HG02623 (cell line): ENCODE data around the gene COG3.

Experiments
- ATAC-seq: cut with Tn5 transposase; IDR thresholded peaks from one replicate; pipeline ENCODE4 v1.9.1; 2021; ENCODE audit warnings: moderate library complexity; ENCODE audit not compliant: unreplicated experiment

COG3 gene

DNA sequence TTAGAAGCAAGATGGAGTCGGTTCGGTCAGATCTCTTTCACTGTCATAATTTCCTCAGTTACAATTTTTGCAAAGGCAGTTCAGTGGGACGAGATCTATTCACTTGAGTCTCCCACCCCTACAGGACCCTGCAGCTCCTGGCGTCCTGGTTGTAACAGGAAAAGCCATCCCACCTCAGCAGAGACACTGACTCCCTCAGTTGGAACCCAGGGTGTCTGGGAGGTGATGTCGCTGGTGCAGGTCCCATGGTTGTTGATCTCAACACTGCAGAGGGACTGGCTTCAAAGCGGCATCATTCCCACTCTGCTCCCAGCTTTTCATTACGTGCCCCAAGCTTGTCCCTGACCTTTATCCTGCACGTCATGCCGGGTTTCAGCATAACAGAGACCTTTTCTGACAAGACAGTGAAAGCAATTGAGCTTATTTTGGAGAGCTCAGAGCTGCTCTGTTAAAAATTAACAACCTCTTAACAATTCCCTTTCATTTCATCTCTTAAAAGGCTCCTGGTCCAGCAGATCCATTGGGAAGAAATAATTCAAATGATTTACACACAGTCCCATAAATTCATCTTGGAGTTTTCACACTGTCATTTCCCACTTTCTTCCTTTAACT, 17.6 kb upstream of the COG3 start:
- ATAC-seq, result no peak

DNA sequence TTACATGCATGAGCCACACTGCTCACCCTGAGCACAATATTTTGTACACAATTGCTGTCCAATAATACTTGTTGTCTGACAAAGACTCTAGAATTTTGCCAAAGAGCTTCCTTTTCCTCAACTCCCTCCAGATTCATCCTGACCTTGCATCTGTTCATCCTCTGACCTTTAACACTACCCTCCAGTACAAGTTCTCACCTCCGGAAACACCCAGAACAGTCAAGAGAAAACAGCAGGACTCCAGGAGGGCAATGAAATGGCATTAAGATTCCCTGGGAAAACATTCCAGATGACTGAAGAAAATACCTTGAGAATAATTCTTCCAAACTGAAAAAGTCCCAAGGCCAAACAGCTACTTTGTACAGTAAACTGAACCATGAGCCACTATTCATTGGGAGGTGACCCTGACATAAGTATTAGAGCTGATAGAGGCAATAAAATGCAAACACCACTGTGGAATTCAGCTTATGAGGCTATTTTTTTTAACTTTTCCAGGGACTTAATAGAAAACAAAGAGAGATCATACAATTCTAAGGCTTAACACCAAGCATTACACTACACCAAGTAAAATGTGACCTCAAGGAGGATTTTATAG, 15.7 kb upstream of the COG3 start:
- ATAC-seq, result no peak

DNA sequence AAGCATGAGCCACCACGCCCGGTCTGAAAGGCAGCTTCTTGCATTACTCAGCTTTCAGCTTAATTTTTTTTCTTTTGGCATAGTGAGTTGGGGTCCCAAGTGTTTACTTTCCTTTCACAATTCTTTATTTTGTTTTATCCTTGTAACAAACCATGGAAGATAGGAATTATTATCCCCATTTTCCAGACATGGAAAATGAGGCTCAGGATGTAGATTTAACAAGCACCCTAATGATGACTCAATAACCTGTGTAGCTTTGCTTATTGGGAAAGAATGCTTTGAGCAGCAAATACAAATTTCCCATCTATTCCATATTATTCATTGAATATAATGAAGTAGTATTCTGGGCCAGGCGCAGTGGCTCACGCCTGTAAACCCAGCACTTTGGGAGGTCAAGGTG, 13.5 kb upstream of the COG3 start:
- ATAC-seq, result no peak

DNA sequence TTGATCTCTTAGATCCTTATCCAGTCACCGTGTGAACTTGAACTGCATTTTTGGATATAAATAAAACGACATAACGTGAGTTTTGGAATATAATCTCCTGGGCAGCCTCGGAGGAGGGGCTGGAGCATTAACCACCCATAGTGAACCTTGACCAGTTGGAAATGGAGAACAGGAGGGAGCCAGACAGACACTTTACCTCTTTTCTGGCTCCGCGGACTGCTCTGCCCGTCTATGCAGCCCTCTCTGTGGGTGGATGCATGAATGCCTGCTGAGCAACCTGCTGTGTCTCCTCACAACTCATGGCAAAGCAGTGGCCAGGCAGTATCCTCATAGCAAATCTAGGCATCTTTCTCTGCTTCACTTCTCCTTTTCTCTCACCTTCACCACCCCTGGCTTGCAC, 10.5 kb upstream of the COG3 start:
- no peak for ATAC-seq

DNA sequence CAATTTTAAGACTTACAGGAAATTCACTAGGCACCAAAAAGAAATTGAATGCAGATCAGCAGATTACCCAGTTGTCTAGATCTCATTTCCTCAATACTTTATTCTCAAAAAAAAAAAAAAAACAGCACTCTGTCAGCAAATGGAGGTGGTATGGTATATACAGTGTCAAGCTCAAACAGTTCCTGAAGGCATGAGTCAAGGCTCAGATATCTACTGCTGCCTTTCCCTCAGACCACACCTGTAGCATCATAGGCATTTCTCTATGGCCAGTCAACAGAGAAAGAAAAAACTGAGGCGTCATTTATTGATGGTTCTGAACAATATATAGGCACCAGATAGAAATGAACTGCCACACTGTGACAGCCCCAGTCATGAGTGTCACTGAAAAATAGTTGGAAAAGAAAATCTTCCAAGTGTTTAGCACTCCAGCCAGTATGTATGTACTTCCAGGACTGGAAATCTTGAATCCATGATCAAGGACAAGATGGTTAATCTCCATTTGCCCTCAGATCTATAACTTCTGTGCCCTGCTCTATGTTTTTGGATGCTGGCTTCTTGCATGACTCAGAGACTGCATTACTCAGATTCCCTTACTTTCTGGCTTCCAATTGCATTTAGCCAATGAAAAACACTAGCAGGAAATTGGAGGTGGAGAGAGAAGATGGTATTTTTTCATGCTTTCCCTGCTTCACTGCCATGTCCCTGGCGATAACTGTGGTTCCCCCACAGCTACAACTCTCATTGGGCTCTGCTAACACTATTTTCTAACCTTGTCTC, 8.4 kb upstream of the COG3 start:
- ATAC-seq, result no peak

DNA sequence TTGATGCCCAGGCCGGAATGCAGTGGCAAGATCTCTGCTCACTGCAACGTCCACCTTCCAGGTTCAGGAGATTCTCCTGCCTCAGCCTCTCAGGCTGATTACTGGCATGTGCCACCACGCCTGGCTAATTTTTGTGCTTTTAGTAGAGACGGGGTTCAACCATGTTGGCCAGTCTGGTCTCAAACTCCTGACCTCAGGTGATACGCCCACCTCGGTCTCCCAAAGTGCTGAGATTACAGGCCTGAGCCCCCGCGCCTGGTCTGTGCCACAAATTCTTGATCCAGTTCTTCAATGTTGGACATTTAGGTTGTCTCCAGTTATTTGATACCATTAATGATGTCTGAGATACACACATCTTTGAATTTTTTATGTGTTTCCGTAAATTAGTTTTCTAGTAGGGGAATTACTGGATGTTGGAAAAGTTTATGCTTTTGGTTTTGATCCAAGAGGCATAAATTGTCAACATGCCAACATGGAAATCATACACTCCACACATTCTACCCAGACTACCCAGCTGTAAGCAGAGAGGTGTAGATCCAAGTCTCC, 525 bp upstream of the COG3 start:
- ATAC-seq, result no peak

DNA sequence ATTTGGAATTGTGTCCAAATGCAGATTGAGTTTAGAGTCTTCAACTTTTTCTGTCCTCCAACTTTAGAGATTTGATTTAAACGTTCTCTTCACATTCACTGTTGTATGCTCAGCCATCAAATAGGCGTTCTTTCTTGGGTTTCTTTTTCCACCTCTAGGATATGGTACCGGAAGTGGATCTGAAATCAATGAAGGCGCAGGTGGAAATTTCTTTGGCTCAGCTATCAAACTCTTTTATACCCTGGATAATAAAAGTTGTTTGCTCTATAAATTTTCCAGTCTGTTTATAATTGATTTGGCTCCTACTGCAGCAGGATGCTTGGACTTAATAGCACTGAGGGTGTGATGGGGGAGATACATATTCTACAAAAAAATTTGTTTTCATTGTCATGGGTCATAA, 1.6 kb downstream of the COG3 start:
- ATAC-seq, result no peak

DNA sequence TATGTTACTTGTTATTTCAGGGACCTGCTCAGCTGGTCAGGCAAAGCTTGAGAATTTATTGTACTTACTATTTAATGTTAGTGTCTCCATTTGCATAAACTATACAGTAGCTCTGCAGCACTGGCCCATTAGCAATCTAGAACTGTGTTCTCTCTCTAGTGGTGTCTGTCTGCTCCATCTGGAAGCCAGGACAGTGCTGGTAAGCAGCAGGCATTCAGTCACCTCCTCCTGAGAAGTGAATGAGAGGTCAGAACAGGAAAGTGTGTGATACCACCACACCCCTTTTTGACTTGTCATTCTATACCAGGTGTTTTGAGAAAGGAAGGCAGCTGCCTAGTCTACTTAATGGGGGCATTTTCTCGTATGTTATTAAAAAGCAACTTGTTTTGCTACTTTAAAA, 3.9 kb downstream of the COG3 start:
- ATAC-seq, result no peak

DNA sequence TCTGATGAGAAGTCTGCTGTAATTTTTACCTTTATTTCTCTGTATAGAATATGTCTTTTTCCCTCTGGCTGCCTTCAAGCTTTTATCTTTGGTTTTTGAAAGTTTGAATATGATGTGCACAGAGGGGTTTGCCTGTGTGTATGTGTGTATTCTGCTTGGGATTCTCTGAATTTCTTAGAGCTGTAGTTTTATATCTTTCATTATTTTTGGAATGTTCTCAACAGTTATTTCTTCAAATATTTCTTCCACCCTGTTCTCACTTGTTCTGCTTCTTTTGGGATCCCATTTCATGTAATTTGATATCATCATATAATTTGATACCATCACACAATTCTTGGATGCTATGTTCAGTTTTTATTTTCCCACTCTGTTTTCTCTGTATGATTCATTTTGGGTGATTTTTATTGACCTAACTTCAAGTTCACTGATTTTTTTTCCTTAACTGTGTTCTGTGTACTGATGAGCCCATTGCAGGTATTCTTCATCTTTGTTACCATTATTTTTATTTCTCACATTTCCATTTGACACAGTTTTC, 7.5 kb downstream of the COG3 start:
- no peak for ATAC-seq

DNA sequence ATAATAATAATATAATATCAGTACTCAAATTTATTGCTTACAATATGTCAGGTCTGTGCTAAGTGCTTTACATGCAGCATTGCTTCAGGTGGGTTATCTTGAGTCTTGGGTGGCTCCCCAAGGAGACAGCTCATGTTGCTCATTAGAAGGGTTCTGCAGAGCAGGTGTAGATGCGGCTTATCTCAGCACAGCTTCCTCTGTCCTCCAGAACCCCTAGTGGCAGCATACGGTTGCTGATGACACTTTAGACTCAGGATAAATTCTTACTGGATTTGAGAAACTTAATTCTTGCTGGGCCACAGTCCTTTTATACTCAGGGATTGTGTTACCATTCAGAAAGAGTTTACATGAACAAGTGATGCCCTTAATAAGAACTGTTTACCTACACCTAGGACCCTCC, 8.9 kb downstream of the COG3 start:
- no peak for ATAC-seq

DNA sequence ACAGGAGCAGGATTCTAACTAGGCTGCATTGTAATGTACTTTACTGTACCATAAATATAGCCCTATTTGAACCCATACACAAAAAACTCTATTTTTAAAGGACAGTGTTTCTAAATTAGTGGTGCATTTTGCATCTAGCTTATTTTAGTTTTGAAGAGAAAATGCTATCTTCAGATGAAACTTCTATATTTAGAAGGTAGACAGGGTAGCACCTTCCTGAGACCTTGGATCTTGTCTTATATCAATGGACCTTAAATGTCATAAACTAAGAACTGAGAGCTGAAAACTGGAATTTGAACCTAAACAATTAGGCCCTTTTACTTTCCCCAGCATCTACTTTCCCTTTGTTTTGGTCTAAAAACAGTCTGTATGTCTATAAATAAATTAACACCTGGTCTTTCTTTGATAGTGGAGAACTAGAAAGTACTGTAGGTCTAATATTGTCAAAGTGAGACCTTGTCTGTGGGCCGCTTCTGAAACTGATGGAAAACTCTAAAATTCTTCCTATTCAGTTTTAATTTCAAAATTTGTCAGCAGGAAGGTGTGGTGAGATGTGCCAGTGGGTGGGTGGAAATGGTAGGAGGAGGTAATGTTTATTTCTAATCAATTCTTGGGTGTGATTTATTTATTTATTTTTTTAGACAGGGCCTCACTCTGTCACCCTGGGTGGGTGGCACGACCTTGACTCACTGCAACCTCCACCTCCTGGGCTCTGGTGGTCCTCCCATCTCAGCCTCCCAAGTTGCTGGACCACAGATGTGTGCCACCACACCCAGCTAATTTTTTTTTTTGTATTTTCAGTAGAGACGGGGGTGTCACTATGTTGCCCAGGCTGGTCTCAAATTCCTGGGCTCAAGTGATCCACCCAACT, 10.1 kb downstream of the COG3 start:
- ATAC-seq, result no peak

DNA sequence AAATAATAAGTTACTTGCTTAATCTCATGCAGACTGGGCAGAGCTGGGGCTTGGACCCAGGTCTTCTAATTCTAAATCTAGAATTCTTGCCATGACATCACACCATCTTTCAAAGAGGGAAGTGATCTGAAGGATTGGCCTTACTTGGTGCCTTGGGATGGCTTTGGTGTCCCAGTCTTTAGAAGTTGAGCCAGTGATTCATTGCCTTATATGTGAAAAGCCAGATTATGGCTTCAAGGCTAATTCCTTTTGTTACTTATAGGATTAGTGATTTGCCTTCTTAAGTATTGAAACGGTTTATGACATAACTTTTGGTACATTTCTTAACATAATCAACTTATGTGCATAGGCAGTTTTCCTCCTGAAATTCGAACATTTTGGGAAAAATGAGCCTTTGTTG, 14.9 kb downstream of the COG3 start:
- no peak for ATAC-seq

DNA sequence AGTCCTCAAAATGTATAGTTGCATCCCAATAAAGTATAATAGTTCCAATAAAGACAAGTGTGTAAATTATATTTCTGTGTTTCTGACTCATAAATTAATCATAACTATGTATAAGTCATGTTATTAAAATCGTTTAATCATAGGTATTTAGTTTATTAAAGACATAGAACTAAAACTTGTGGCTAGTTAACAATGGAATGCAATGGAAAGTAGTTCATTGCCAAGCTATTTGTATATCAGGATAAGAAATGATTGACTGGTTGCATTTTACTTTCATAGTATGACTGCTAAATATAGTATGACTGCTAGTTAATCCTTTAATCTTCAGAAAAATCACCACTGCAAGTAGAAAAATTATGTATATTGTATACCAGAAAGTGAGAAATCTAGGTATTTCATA, 16.9 kb downstream of the COG3 start:
- no peak for ATAC-seq

DNA sequence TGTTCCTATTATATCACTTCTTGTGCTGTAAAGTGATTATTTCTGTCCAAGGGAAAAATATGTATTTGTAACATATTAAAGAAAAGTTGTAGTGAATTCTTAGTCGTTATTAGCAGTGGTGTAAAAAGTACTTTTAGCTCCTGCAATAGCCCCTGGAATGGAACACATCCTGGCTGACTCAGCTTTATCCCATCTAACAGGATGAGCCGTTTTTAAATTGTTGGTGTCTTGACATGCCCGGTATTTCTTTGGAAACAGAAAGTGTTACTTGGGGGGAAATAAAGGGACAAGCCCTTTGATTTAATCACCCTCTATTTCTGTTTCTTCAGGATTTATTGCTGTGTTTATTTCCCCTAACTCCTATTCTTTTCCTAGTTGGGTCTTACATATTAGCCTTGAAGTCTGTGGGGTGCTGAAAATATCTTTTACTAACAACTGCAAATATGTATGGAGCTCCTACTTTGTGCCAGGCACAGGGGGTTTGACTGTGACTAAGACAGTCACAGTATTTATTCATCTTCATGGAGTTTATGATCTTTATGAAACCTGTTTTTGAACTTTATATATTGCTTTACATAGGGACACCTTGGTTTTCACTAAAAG, 17.9 kb downstream of the COG3 start:
- no peak for ATAC-seq

DNA sequence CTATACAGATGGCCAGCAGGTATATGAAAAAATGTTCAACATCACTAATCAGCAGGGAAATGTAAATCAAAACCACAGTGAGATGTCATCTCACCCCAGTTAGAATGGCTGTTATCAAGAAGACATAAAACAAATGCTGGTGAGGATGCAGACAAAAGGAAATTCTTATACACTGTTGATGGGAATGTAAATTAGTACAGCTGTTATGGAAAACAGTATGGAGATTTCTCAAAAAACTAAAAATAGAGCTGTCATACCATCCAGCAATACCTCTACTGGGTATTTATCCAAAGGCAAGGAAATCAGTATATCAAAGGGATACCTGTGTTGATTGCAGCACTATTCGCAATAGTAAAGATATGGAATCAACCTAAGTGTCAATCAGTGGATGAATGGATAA, 22.9 kb downstream of the COG3 start:
- ATAC-seq, result no peak

DNA sequence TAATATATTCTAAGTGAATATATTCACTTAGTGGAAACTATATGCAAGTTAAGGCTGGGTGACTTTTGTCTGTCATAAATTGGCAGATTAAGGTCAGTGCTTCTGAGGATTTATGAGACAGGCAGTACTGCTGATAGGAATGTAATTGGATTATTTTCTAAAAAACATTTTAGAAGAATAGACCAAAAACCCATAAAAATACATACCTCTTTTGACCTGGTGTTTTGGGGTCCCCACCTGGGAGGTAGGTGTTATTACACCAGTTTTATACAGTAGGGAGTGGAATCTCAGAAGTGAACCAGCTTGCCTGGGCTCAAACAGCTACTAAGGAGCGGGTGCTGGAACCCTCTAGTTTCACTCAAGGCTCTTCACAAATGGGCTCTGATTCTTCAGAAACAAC, 25.3 kb downstream of the COG3 start:
- ATAC-seq, result peak; percentile 47

DNA sequence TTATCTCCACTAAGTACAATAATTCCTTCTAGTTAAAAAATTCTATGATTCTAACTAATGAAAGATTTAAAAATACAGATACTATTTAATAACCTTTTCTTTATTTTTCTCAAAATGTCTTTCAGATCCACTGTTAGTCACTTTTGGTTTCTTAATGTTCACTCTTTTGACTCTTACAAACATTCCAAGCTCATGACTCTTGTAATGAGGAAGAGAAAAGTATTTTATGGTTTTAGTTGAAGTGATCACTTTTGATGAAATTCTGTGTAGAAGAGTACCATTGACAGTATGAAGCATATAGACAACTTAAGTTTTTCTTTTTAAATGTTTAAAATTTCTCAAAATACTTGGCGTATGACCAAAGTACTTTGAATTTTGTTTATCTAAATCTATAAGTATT, 27.8 kb downstream of the COG3 start:
- no peak for ATAC-seq

DNA sequence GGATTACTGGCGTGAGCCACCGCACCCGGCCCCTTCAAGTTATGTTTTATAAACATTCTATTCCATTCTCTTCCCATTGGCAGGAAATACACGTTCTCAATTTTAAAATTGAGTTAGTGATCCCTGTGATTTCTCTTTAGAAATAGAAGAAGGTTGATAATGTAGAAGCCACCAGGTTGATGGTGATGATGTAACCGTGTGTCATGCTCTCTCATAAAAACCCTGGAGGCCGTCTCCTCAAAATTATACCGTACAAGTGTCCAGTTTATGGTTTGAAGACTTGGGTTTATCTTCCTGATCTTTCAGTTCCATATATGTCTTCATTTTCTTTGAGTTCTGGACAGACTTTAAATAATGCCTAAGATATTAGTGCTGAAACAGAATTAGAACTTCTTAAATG, 32.2 kb downstream of the COG3 start:
- no peak for ATAC-seq

DNA sequence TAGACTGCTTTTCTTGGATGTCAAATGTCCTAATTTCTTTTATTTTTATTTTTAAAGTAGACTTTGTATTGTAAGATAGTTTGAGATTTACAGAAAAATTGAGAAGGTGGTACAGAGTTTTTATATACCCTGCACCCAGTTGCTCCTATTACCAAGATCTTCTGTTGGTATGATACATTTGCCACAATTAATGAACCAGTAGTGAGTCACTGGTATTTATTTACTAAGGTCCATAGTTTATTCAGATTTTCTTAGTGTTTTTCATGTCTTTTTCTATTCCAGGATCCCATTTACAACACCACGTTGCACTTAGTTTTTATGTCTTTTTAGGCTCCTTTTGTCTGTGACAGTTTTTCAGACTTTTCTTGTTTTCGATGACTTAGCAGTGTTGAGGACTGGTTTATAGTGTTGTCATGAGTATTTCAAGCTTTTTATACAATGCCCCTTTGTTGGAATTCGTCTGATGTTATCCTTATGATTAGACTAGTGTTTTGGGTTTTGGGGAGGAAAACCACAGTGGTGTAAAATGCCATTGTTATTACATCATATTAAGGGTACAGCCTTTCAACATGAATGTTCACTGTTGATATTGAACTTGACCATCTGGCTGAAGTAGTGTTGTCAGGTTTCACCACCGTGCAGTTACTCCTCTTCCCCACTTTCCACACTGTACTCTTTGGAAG, 35.9 kb downstream of the COG3 start:
- no peak for ATAC-seq

DNA sequence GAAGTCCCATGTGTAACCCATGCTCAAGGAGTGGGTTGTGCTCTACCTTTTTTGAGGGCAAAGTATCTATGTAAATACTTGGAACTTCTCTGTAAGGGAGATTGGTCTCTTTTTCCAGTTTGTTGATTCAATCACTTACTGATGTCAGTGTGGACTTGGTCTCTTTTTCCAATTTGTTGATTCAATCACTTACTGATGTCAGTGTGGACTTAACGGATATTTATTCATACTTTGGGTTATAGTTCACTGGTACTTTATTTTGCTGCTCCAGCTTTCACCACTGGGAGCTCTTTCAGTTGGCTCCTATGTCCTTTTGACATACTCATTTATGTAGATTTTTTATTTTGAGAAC, 36.4 kb downstream of the COG3 start:
- ATAC-seq, result no peak
